Keratinocyte (primary cell): ENCODE data around the gene ARHGEF18.
"Not testable (repeated sequence)": the region's sequence is repeated elsewhere in the genome, so short reads cannot be mapped to it uniquely, and the experiment has no call there.

Source experiments
- EZH2 ChIP-seq: IDR thresholded peaks from one replicate; pipeline ENCODE4 v1.6.1; 2012; ENCODE audit warnings: inconsistent platforms, mild to moderate bottlenecking, low read length, moderate library complexity
- TF ChIP-seq, protein P1 (sequence below), 3 experiments: IDR thresholded peaks in 1 of 3; conservative IDR thresholded peaks in 1 of 3; optimal IDR thresholded peaks in 1 of 3; 2 replicates in 2 of 3; 3 replicates in 1 of 3; pipeline versions ENCODE3 to v1.5.1; 2011; ENCODE audit warnings: low read length in 3 of 3, mild to moderate bottlenecking in 3 of 3, moderate library complexity in 2 of 3, control low read depth in 1 of 3, inconsistent platforms in 1 of 3; ENCODE audit not compliant: insufficient read depth in 2 of 3; ENCODE audit errors: extremely low read depth in 1 of 3

- not testable (repeated sequence) for TF ChIP-seq EZH2
- TF ChIP-seq, protein P1, sequence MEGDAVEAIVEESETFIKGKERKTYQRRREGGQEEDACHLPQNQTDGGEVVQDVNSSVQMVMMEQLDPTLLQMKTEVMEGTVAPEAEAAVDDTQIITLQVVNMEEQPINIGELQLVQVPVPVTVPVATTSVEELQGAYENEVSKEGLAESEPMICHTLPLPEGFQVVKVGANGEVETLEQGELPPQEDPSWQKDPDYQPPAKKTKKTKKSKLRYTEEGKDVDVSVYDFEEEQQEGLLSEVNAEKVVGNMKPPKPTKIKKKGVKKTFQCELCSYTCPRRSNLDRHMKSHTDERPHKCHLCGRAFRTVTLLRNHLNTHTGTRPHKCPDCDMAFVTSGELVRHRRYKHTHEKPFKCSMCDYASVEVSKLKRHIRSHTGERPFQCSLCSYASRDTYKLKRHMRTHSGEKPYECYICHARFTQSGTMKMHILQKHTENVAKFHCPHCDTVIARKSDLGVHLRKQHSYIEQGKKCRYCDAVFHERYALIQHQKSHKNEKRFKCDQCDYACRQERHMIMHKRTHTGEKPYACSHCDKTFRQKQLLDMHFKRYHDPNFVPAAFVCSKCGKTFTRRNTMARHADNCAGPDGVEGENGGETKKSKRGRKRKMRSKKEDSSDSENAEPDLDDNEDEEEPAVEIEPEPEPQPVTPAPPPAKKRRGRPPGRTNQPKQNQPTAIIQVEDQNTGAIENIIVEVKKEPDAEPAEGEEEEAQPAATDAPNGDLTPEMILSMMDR (optimal IDR thresholded peaks at IDR 0.05 in 1 of 3, IDR thresholded peaks at IDR 0.05 in 1 of 3, conservative IDR thresholded peaks at IDR 0.05 in 1 of 3; ENCODE audit: extremely low read depth in 1 of 3, insufficient read depth in 2 of 3, low read length in 3 of 3), result not testable (repeated sequence)
Measured at GRCh38 chr19:7368866-7369265, 20.1 kb downstream of the ARHGEF18 start.
